ENCODE results near the gene NLGN4X.

GRCh38 chrX:6187256-6187655 lies 41.4 kb downstream of the NLGN4X start:
- no peak for TF ChIP-seq CTCF (conservative IDR thresholded peaks at IDR 0.05; ENCODE audit: low read depth, low read length)
- no peak for TF ChIP-seq EZH2 (IDR thresholded peaks at IDR 0.05; ENCODE audit: borderline replicate concordance, low read depth, low read length, poor library complexity, severe bottlenecking)
